Fibroblast of lung (primary cell): Measurements from ENCODE around the gene FNDC3B. TPM values are rescaled to one million over a fixed set of nuclear protein-coding genes. Genes with fewer than 3 reads are reported as not detected.
A peak's percentile ranks its signal among the peaks of the same experiment; 100 is the strongest.

Source experiments
- DNase-seq, 2 donors: peaks; one replicate each; pipeline versions ENCODE4 v3.0.0 to v3.0.0-alpha.2; 2010; ENCODE audit warnings: low read depth in 2 of 2
- H2AFZ ChIP-seq: 2 replicates; pipeline ENCODE4 v1.5.1; 2012; ENCODE audit warnings: low read length, control low read depth, inconsistent platforms
- H3K27ac ChIP-seq: 2 replicates; pipeline ENCODE4 v1.5.1; 2011; ENCODE audit warnings: low read length, control low read depth; ENCODE audit not compliant: insufficient read depth
- H3K27me3 ChIP-seq: 2 replicates; pipeline ENCODE4 v1.5.1; 2011; ENCODE audit warnings: mild to moderate bottlenecking, low read length; ENCODE audit not compliant: control insufficient read depth, insufficient read depth
- H3K36me3 ChIP-seq: 2 replicates; pipeline ENCODE4 v1.5.1; 2011; ENCODE audit warnings: low read length; ENCODE audit not compliant: control insufficient read depth, insufficient read depth
- H3K4me1 ChIP-seq: 2 replicates; pipeline ENCODE4 v1.5.1; 2011; ENCODE audit warnings: low read length; ENCODE audit not compliant: control insufficient read depth, insufficient read depth; ENCODE audit errors: extremely low read depth
- H3K4me2 ChIP-seq: 2 replicates; pipeline ENCODE4 v1.5.1; 2011; ENCODE audit warnings: low read length, control low read depth; ENCODE audit not compliant: insufficient read depth; ENCODE audit errors: extremely low read depth
- H3K4me3 ChIP-seq, 4 experiments: fragments of 200-600 bp in 1 of 4; sonication (generic) in 1 of 4; replicated peaks in 1 of 4; 2 replicates each; pipeline ENCODE4 v1.5.1; 2011 to 2016; ENCODE audit warnings: low read length in 4 of 4, low read depth in 3 of 4, mild to moderate bottlenecking in 3 of 4, control low read depth in 2 of 4, inconsistent platforms in 1 of 4, mixed read lengths in 1 of 4; ENCODE audit not compliant: insufficient read depth in 1 of 4; ENCODE audit errors: control extremely low read depth in 1 of 4
- H3K79me2 ChIP-seq: 2 replicates; pipeline ENCODE4 v1.5.1; 2012; ENCODE audit warnings: mild to moderate bottlenecking, low read length, inconsistent platforms; ENCODE audit not compliant: control insufficient read depth, insufficient read depth
- H3K9ac ChIP-seq: 2 replicates; pipeline ENCODE4 v1.5.1; 2011; ENCODE audit warnings: mild to moderate bottlenecking, low read length, control low read depth; ENCODE audit not compliant: insufficient read depth
- H3K9me3 ChIP-seq: 2 replicates; pipeline ENCODE4 v1.5.1; 2012; ENCODE audit warnings: low read depth, low read length; ENCODE audit not compliant: control insufficient read depth, insufficient read depth
- H4K20me1 ChIP-seq: 2 replicates; pipeline ENCODE4 v1.5.1; 2011; ENCODE audit warnings: low read length; ENCODE audit not compliant: control insufficient read depth, insufficient read depth; ENCODE audit errors: extremely low read depth
- CTCF ChIP-seq, 2 donors: IDR thresholded peaks in 1 of 2; conservative IDR thresholded peaks in 1 of 2; 1 replicate in 1 of 2; 2 replicates in 1 of 2; pipeline ENCODE4 v1.5.1; 2011 to 2012; ENCODE audit warnings: low read length in 2 of 2, control low read depth in 1 of 2, inconsistent platforms in 1 of 2, low read depth in 1 of 2, mild to moderate bottlenecking in 1 of 2
- EZH2 ChIP-seq: IDR thresholded peaks from 2 replicates; pipeline ENCODE4 v1.5.1; 2012; ENCODE audit warnings: low read length, control low read depth, mild to moderate bottlenecking; ENCODE audit errors: missing control alignments
- polyA plus RNA-seq, 2 donors: library from polyadenylated mRNA; depleted of rRNA in 1 of 2; stranded (reverse) in 1 of 2; unstranded in 1 of 2; fragments of >200 nt; gene quantifications; 2 replicates each; pipeline ENCODE4 v1.2.1, GENCODE V29; 2011 to 2012; ENCODE audit warnings: missing spikeins in 1 of 2
- total RNA-seq: library from RNA; depleted of rRNA; stranded (reverse); fragments of >200 nt; gene quantifications from 2 replicates; pipeline ENCODE4 v1.2.1, GENCODE V29; 2014

Gene FNDC3B
- total and polyA plus RNA-seq, 2 donors (not counting 1 experiment from before 2014, with no cell fraction given), result 26.1 to 76.8 TPM

- no peak overlapping the region for H3K4me2 ChIP-seq
- H3K79me2 ChIP-seq, result peaks cover 4% of the 10 kb centered on the region
- H2AFZ ChIP-seq, result no peak overlapping the region
- H3K36me3 ChIP-seq, result peaks cover 5% of the 10 kb centered on the region
- H3K27ac ChIP-seq, result no peak overlapping the region
- DNase-seq, result no peak
- H3K9me3 ChIP-seq, result no peaks in the 10 kb centered on the region
- no peak overlapping the region for H3K9ac ChIP-seq
- no peaks in the 10 kb centered on the region for H4K20me1 ChIP-seq
- TF ChIP-seq CTCF (conservative IDR thresholded peaks at IDR 0.05 in 1 of 2, IDR thresholded peaks at IDR 0.05 in 1 of 2; ENCODE audit: low read depth in 1 of 2, low read length in 2 of 2) (no peak), EZH2 (no peak)
- H3K4me1 ChIP-seq, result peaks cover 41% of the 10 kb centered on the region
- H3K4me3 ChIP-seq, result no peak overlapping the region
- H3K27me3 ChIP-seq, result no peaks in the 10 kb centered on the region
These were observed 281.1 kb downstream of the FNDC3B start for GRCh38 chr3:172320468-172320867.

- peaks cover 37% of the 10 kb centered on the region for H3K4me1 ChIP-seq
- TF ChIP-seq EZH2 (no peak), CTCF (conservative IDR thresholded peaks at IDR 0.05 in 1 of 2, IDR thresholded peaks at IDR 0.05 in 1 of 2; ENCODE audit: low read depth in 1 of 2, low read length in 2 of 2) (no peak)
- no peak overlapping the region for H3K9ac ChIP-seq
- no peak overlapping the region for H3K4me3 ChIP-seq
- peaks cover 4% of the 10 kb centered on the region for H3K79me2 ChIP-seq
- no peaks in the 10 kb centered on the region for H3K9me3 ChIP-seq
- no peaks in the 10 kb centered on the region for H4K20me1 ChIP-seq
- H3K4me2 ChIP-seq, result no peak overlapping the region
- H3K27ac ChIP-seq, result no peak overlapping the region
- H3K27me3 ChIP-seq, result no peaks in the 10 kb centered on the region
- H2AFZ ChIP-seq, result no peak overlapping the region
- peaks cover 5% of the 10 kb centered on the region for H3K36me3 ChIP-seq
- DNase-seq, result peak in 1 of 2 donors; percentile 20
These were observed 281.7 kb downstream of the FNDC3B start for GRCh38 chr3:172321035-172321434.

DNA sequence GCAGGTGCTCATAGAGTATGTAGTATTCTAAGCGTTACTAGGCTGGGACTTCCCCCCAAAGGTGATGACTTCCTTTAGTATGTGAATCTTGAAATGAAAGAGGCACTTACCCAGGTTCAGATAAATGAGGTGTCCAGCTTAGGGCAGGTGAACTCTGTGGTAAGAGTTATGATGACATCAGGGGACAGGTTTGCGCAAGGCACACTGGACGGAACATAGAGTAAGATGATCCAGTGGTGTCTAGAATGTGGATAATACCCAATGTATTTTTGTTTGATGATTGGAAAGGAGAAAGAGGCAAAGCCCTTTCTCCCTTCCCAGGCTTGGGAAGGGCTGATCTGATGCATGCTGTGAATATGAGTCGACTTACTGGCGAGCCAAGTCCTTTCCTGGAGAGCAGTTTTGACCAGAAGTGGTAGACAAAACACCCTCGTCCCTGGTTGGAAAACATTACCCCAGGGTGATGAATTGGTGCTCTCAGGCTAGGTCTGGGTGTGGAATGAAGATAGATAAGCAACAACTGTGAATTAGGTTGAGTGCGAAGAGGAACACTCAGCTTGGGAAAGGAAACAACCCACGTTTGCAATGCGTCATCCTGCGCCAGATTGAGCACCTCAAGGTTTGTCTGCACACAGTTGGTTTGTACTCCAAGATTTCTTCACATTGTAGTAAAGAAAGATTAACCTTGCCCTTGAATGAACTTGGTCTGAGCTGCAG, 284.7 kb downstream of the FNDC3B start:
- Histone ChIP-seq H3K79me2 (no peaks in the 10 kb centered on the region), H3K9ac (no peak overlapping the region), H2AFZ (no peak overlapping the region), H4K20me1 (no peaks in the 10 kb centered on the region), H3K4me1 (peaks cover 12% of the 10 kb centered on the region), H3K36me3 (peaks cover 7% of the 10 kb centered on the region), H3K4me3 (no peak overlapping the region), H3K4me2 (no peak overlapping the region), H3K27ac (no peak overlapping the region), H3K9me3 (no peaks in the 10 kb centered on the region), H3K27me3 (no peaks in the 10 kb centered on the region)
- DNase-seq, result peak; percentile 45 to 99
- TF ChIP-seq EZH2 (no peak), CTCF (conservative IDR thresholded peaks at IDR 0.05 in 1 of 2, IDR thresholded peaks at IDR 0.05 in 1 of 2; ENCODE audit: low read depth in 1 of 2, low read length in 2 of 2) (no peak)
